B cell (primary cell): ENCODE data around the gene CLEC10A. TPM values are rescaled to one million over a fixed set of nuclear protein-coding genes. Genes with fewer than 3 reads are reported as not detected.
A peak's percentile ranks its signal among the peaks of the same experiment; 100 is the strongest.

Source experiments
- ATAC-seq: fragments of 200-7000 bp; cut with Tn5 transposase; one replicate; pipeline ENCODE4 v1.10.0; 2021; ENCODE audit warnings: low read depth, mild to moderate bottlenecking, moderate number of reproducible peaks, moderate library complexity
- CTCF ChIA-PET: fragments of 350-600 bp; sonication (Branson Sonifier 250); formaldehyde crosslinking; loops from one replicate; lab custom pipeline; 2021; ENCODE audit warnings: antibody characterized with exemption, inconsistent platforms; lab: Charles Lee
- POLR2A ChIA-PET: fragments of 350-600 bp; sonication (Branson Sonifier 250); formaldehyde crosslinking; loops from one replicate; lab custom pipeline; 2021; ENCODE audit warnings: antibody characterized with exemption; lab: Charles Lee
- DNase-seq: peaks from one replicate; pipeline ENCODE4 v3.0.0; 2013
- H2AFZ ChIP-seq: 2 replicates; pipeline ENCODE4 v1.6.1; 2012; ENCODE audit warnings: mild to moderate bottlenecking, low read depth, low read length; ENCODE audit not compliant: insufficient read depth, poor library complexity, severe bottlenecking
- H3K27ac ChIP-seq, 2 donors: 1 replicate in 1 of 2; 2 replicates in 1 of 2; pipeline ENCODE4 v1.5.1; 2012 to 2013; ENCODE audit warnings: low read length in 2 of 2, mild to moderate bottlenecking in 2 of 2, moderate library complexity in 1 of 2
- H3K27me3 ChIP-seq, 4 experiments: fragments of 200-600 bp in 1 of 4; sonication (generic) in 1 of 4; replicated peaks in 1 of 4; 1 replicate in 2 of 4; 2 replicates in 2 of 4; pipeline versions ENCODE4 v1.6.1 to v1.7.0; 2013 to 2016; ENCODE audit warnings: low read length in 3 of 4, mild to moderate bottlenecking in 2 of 4, mixed read lengths in 1 of 4, moderate library complexity in 1 of 4; ENCODE audit not compliant: insufficient read depth in 4 of 4, control insufficient read depth in 3 of 4; ENCODE audit errors: control extremely low read depth in 1 of 4
- H3K36me3 ChIP-seq, 2 experiments: replicated peaks in 1 of 2; 1 replicate in 1 of 2; 2 replicates in 1 of 2; pipeline versions ENCODE4 v1.6.1 to v1.7.1; 2013; ENCODE audit warnings: low read length in 1 of 2; ENCODE audit not compliant: insufficient read depth in 2 of 2, control insufficient read depth in 1 of 2; ENCODE audit errors: control extremely low read depth in 1 of 2, extremely low read depth in 1 of 2
- H3K4me1 ChIP-seq, 2 donors: fragments of 200-600 bp in 1 of 2; sonication (generic) in 1 of 2; 1 replicate in 1 of 2; 2 replicates in 1 of 2; pipeline versions ENCODE4 v1.5.1 to v1.6.1; 2013 to 2017; ENCODE audit warnings: low read length in 2 of 2; ENCODE audit not compliant: control insufficient read depth in 2 of 2, insufficient read depth in 2 of 2
- H3K4me2 ChIP-seq: replicated peaks from 2 replicates; pipeline ENCODE3; 2012; ENCODE audit warnings: mild to moderate bottlenecking, low read depth, low read length; ENCODE audit not compliant: poor library complexity, severe bottlenecking
- H3K4me3 ChIP-seq, 5 experiments: fragments of 200-600 bp in 1 of 5; sonication (generic) in 1 of 5; 1 replicate in 3 of 5; 2 replicates in 2 of 5; pipeline versions ENCODE4 v1.5.1 to v1.7.0; 2011 to 2016; ENCODE audit warnings: low read length in 4 of 5, mild to moderate bottlenecking in 4 of 5, low read depth in 2 of 5, control low read depth in 1 of 5, moderate library complexity in 1 of 5; ENCODE audit not compliant: insufficient read depth in 1 of 5; ENCODE audit errors: control extremely low read depth in 1 of 5, extremely low read depth in 1 of 5
- H3K79me2 ChIP-seq: fragments of 200-600 bp; sonication (generic); one replicate; pipeline ENCODE4 v1.6.0; 2016; ENCODE audit warnings: low read length; ENCODE audit not compliant: control insufficient read depth, insufficient read depth
- H3K9ac ChIP-seq: fragments of 200-600 bp; sonication (generic); 2 replicates; pipeline ENCODE4 v1.6.1; 2017; ENCODE audit warnings: mild to moderate bottlenecking, low read length, moderate library complexity
- H3K9me3 ChIP-seq, 3 donors: one replicate each; pipeline versions ENCODE4 v1.6.1 to v1.7.1; 2013; ENCODE audit warnings: low read length in 2 of 3; ENCODE audit not compliant: control insufficient read depth in 2 of 3, insufficient read depth in 1 of 3; ENCODE audit errors: control extremely low read depth in 1 of 3
- H4K20me1 ChIP-seq: 2 replicates; pipeline ENCODE4 v1.6.0; 2012; ENCODE audit warnings: mild to moderate bottlenecking, low read length; ENCODE audit not compliant: insufficient read depth, control insufficient read depth, poor library complexity, severe bottlenecking
- H3K27ac Mint-ChIP-seq: one replicate; pipeline ENCODE4 v1.8.0; 2021; ENCODE audit warnings: mixed read lengths
- H3K27me3 Mint-ChIP-seq: one replicate; pipeline ENCODE4 v1.8.0; 2021; ENCODE audit warnings: mixed read lengths
- H3K4me1 Mint-ChIP-seq: one replicate; pipeline ENCODE4 v1.8.0; 2021; ENCODE audit warnings: mixed read lengths
- H3K4me3 Mint-ChIP-seq: one replicate; pipeline ENCODE4 v1.8.0; 2021; ENCODE audit warnings: mixed read lengths
- H3K9me3 Mint-ChIP-seq: one replicate; pipeline ENCODE4 v1.8.0; 2022; ENCODE audit warnings: mixed read lengths; ENCODE audit not compliant: insufficient read depth
- CTCF ChIP-seq: fragments of 200-600 bp; IDR thresholded peaks from one replicate; pipeline ENCODE4 v1.8.0; 2022; ENCODE audit warnings: antibody characterized with exemption, mild to moderate bottlenecking
- EZH2 ChIP-seq: IDR thresholded peaks from 2 replicates; pipeline ENCODE4 v1.6.1; 2012; ENCODE audit warnings: borderline replicate concordance, low read depth, mild to moderate bottlenecking, moderate library complexity, low read length; ENCODE audit not compliant: insufficient read depth, poor library complexity, severe bottlenecking
- WGBS: methylation state at CpG from one replicate; pipeline ENCODE4 v1.1.5; 2013; ENCODE audit warnings: missing lambda C conversion rate; ENCODE audit not compliant: insufficient coverage; 5-methylcytosine and 5-hydroxymethylcytosine counted together
- intact Hi-C: fragments of 100-400 bp; cut with micrococcal nuclease; formaldehyde crosslinking; loops from one replicate; pipeline ENCODE4 v1.10.0; 2022
- polyA plus RNA-seq: library from polyadenylated mRNA; depleted of rRNA; stranded (reverse); fragments of >200 nt; gene quantifications from 2 replicates; pipeline ENCODE4 v1.2.3, GENCODE V29; 2012
- total RNA-seq, 2 donors: library from RNA; stranded (reverse); fragments of 120-200 nt in 1 of 2; gene quantifications; 1 replicate in 1 of 2; 2 replicates in 1 of 2; pipeline versions ENCODE4 v1.2.3 to v1.2.4, GENCODE V29; 2013 to 2022

CLEC10A gene
- total and polyA plus RNA-seq, 2 donors (not counting 1 experiment from before 2014, with no cell fraction given) = 0.15 TPM; not detected in 1

- Histone ChIP-seq H4K20me1 (no peaks in the 10 kb centered on the region), H3K4me2 (peak overlapping the region; percentile 91), H3K9ac (peak overlapping the region; percentile 64), H3K9me3 (peaks cover 0 to 8% (median 0%) of the 10 kb centered on the region in 3 donors), H3K36me3 (peaks cover 0 to 2% of the 10 kb centered on the region in 2 experiments), H3K27ac (no peak overlapping the region), H3K4me1 (peaks cover 35 to 46% of the 10 kb centered on the region in 2 donors), H3K27me3 (peaks cover 0 to 4% (median 0%) of the 10 kb centered on the region in 4 experiments), H3K4me3 (peak overlapping the region in 4 of 5 experiments; percentile 50 to 67 (median 60)), H2AFZ (no peak overlapping the region), H3K79me2 (no peaks in the 10 kb centered on the region)
- peak overlapping the region; percentile 77 for H3K4me3 Mint-ChIP-seq
- DNase-seq (peak; percentile 85), ATAC-seq (peak; percentile 13)
- ChIA-PET CTCF (interaction anchor here (0.6 to 14.5 kb wide), 60 partner anchors 7 to 1011 kb away, joined by 3 to 584 read pairs (median 4); partner anchors contain the start of genes ACADVL, ACAP1, ASGR1 and BCL6B), POLR2A (interaction anchor here (0.6 to 2.1 kb wide), 11 partner anchors 10 to 641 kb away, joined by 3 to 21 read pairs (median 3); partner anchors contain the start of genes ACADVL, DLG4, DVL2 and RNASEK)
- H3K9me3 Mint-ChIP-seq = no peaks in the 10 kb centered on the region
- 42% methylated on average over 4 of the region's 5 CpGs for WGBS
- intact Hi-C loops = loop anchor here (1.0 to 10.0 kb wide), 5 partner anchors 91 to 642 kb away; partner anchors contain the start of genes MPDU1, TP53 and WRAP53
- peaks cover 39% of the 10 kb centered on the region for H3K4me1 Mint-ChIP-seq
- H3K27ac Mint-ChIP-seq = peak overlapping the region; percentile 92
- peak; percentile 82 for TF ChIP-seq CTCF
- TF ChIP-seq EZH2 = no peak
- H3K27me3 Mint-ChIP-seq = peaks cover 3% of the 10 kb centered on the region
These were observed 34.4 kb downstream of the CLEC10A start for GRCh38 chr17:7045492-7046126.
